Stimulated activated CD4-positive, alpha-beta T cell treated with anti-CD3 and anti-CD28 coated beads, Interleukin-12 subunit alpha, Interleukin-12 subunit beta, amount 100 ng/mL, for 48 hours (primary cell): Measurements from ENCODE around the gene SNX20.

Source experiments
- DNase-seq, 3 donors: peaks; one replicate each; pipeline ENCODE4 v3.0.0-alpha.2; 2020; ENCODE audit warnings: low read depth in 2 of 3, low spot score in 1 of 3

SNX20 gene

GRCh38 chr16:50683689-50684374 lies 2.7 kb upstream of the SNX20 start:
- DNase-seq = peak in 1 of 3 donors; percentile 48

GRCh38 chr16:50680556-50680893 lies 587 bp downstream of the SNX20 start:
- DNase-seq = no peak

GRCh38 chr16:50679676-50680555 lies 1.2 kb downstream of the SNX20 start:
- DNase-seq = no peak

- no peak for DNase-seq
These were observed 1.8 kb downstream of the SNX20 start for GRCh38 chr16:50679266-50679665.

- no peak for DNase-seq
These were observed 2.6 kb downstream of the SNX20 start for GRCh38 chr16:50678531-50678930.

- no peak for DNase-seq
These were observed 3.8 kb downstream of the SNX20 start for GRCh38 chr16:50677351-50677750.

GRCh38 chr16:50676684-50677225 lies 4.4 kb downstream of the SNX20 start:
- DNase-seq = no peak

- no peak for DNase-seq
These were observed 5.2 kb downstream of the SNX20 start for GRCh38 chr16:50675686-50676610.

GRCh38 chr16:50674831-50675230 lies 6.3 kb downstream of the SNX20 start:
- no peak for DNase-seq

GRCh38 chr16:50673496-50674275 lies 7.4 kb downstream of the SNX20 start:
- no peak for DNase-seq

- DNase-seq = peak in 2 of 3 donors; percentile 54 to 80
These were observed 9.4 kb downstream of the SNX20 start for GRCh38 chr16:50671644-50672260.

GRCh38 chr16:50670476-50670875 lies 10.6 kb downstream of the SNX20 start:
- no peak for DNase-seq

GRCh38 chr16:50669741-50670140 lies 11.4 kb downstream of the SNX20 start:
- DNase-seq = no peak

- DNase-seq = no peak
These were observed 12.6 kb downstream of the SNX20 start for GRCh38 chr16:50668368-50669008.

GRCh38 chr16:50667497-50668367 lies 13.4 kb downstream of the SNX20 start:
- no peak for DNase-seq

GRCh38 chr16:50666658-50667496 lies 14.2 kb downstream of the SNX20 start:
- DNase-seq = no peak

GRCh38 chr16:50665128-50665878 lies 15.8 kb downstream of the SNX20 start:
- peak; percentile 62 to 94 (median 73) for DNase-seq
